AG04450 (cell line): Measurements from ENCODE around the gene DLX1. TPM values are rescaled to one million over a fixed set of nuclear protein-coding genes. Genes with fewer than 3 reads are reported as not detected.
"Not testable (repeated sequence)": the region's sequence is repeated elsewhere in the genome, so short reads cannot be mapped to it uniquely, and the experiment has no call there.

ENCODE experiments used
- CTCF ChIA-PET: fragments of 300-600, 350-600 bp; formaldehyde crosslinking; extraction: SDS; loops from one replicate; lab custom pipeline; 2022; ENCODE audit warnings: antibody characterized with exemption, inconsistent platforms; lab: Charles Lee
- POLR2A ChIA-PET: fragments of 350-600 bp; formaldehyde crosslinking; extraction: SDS; loops from one replicate; lab custom pipeline; 2021; ENCODE audit warnings: antibody characterized with exemption, inconsistent platforms; lab: Yijun Ruan, JAX
- DNase-seq: peaks from one replicate; pipeline ENCODE4 v3.0.0-alpha.2; 2011; ENCODE audit warnings: low read depth, low spot score
- H3K27ac ChIP-seq: one replicate; pipeline ENCODE4 v1.5.1; 2012; ENCODE audit warnings: low read depth, low read length, control low read depth
- H3K27me3 ChIP-seq: one replicate; pipeline ENCODE4 v1.6.0; 2012; ENCODE audit warnings: low read length; ENCODE audit not compliant: control insufficient read depth, insufficient read depth
- H3K4me3 ChIP-seq: 2 replicates; pipeline ENCODE4 v1.5.1; 2011; ENCODE audit warnings: mild to moderate bottlenecking, low read depth, low read length, control low read depth
- H3K9me3 ChIP-seq: 2 replicates; pipeline ENCODE4 v1.5.1; 2012; ENCODE audit warnings: low read length; ENCODE audit not compliant: control insufficient read depth, insufficient read depth
- polyA plus RNA-seq: library from polyadenylated mRNA; depleted of rRNA; stranded (reverse); fragments of >200 nt; gene quantifications from 2 replicates; pipeline ENCODE4 v1.2.3, GENCODE V29; 2011; rRNA removed
- TF ChIP-seq, protein P1 (sequence below): IDR thresholded peaks from 2 replicates; pipeline ENCODE4 v1.5.1; 2011; ENCODE audit warnings: low read depth, low read length, control low read depth, inconsistent platforms

The DLX1 gene
- polyA plus RNA-seq, 1 experiment: 2.2 TPM

GRCh38 chr2:172134270-172134669 is 49.0 kb downstream of the DLX1 start:
- Histone ChIP-seq H3K9me3 (no peaks in the 10 kb centered on the region), H3K4me3 (no peak overlapping the region), H3K27ac (no peak overlapping the region), H3K27me3 (peaks cover 6% of the 10 kb centered on the region)
- ChIA-PET CTCF (interaction anchor here (0.5 to 0.6 kb wide), 3 partner anchors 41 to 350 kb away, joined by 3 to 4 read pairs (median 3); no protein-coding TSS in a partner anchor), POLR2A (no interaction called here)
- no peak for DNase-seq
- TF ChIP-seq, protein P1, sequence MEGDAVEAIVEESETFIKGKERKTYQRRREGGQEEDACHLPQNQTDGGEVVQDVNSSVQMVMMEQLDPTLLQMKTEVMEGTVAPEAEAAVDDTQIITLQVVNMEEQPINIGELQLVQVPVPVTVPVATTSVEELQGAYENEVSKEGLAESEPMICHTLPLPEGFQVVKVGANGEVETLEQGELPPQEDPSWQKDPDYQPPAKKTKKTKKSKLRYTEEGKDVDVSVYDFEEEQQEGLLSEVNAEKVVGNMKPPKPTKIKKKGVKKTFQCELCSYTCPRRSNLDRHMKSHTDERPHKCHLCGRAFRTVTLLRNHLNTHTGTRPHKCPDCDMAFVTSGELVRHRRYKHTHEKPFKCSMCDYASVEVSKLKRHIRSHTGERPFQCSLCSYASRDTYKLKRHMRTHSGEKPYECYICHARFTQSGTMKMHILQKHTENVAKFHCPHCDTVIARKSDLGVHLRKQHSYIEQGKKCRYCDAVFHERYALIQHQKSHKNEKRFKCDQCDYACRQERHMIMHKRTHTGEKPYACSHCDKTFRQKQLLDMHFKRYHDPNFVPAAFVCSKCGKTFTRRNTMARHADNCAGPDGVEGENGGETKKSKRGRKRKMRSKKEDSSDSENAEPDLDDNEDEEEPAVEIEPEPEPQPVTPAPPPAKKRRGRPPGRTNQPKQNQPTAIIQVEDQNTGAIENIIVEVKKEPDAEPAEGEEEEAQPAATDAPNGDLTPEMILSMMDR: no peak

GRCh38 chr2:172135446-172135845 is 50.1 kb downstream of the DLX1 start:
- H3K4me3 ChIP-seq: no peak overlapping the region
- H3K9me3 ChIP-seq: no peaks in the 10 kb centered on the region
- H3K27ac ChIP-seq: no peak overlapping the region
- TF ChIP-seq, protein P1: no peak
- ChIA-PET POLR2A (no interaction called here), CTCF (interaction anchor here (0.9 to 5.7 kb wide), 2 partner anchors 7 to 37 kb away, joined by 3 to 34 read pairs; no protein-coding TSS in a partner anchor)
- H3K27me3 ChIP-seq: peaks cover 9% of the 10 kb centered on the region
- DNase-seq: no peak

GRCh38 chr2:172137109-172137508 is 51.8 kb downstream of the DLX1 start:
- ChIA-PET CTCF (interaction anchor here (0.6 to 5.7 kb wide), 4 partner anchors 9 to 326 kb away, joined by 3 to 34 read pairs (median 4); no protein-coding TSS in a partner anchor), POLR2A (no interaction called here)
- TF ChIP-seq, protein P1: no peak

DNA sequence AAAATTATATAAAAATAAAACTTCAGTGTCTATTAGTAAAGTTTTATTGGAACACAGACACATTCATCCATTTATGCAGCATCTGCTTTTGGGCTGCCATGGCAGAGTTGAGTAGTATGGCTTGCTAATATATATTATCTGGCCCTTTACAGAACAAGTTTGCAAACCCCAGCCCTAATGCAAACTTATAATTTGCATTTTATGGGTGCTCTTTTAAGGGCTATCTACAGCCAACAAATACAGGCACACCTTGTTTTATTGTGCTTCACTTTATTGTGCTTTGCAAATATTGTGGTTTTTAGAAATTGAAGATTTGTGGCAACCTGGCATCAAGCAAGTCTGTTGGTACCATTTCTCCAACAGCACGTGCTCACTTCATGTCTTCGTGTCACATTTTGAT is 52.6 kb downstream of the DLX1 start:
- TF ChIP-seq, protein P1: no peak
- ChIA-PET CTCF (interaction anchor here (0.7 to 5.7 kb wide), 2 partner anchors 10 to 150 kb away, joined by 3 to 34 read pairs; no protein-coding TSS in a partner anchor), POLR2A (no interaction called here)
- Histone ChIP-seq H3K27me3 (peaks cover 15% of the 10 kb centered on the region), H3K27ac (no peak overlapping the region), H3K4me3 (no peak overlapping the region), H3K9me3 (no peaks in the 10 kb centered on the region)
- no peak for DNase-seq

More at GRCh38 chr2:172137109-172137508, 51.8 kb downstream of the DLX1 start:
- no peak overlapping the region for H3K4me3 ChIP-seq
- no peak for DNase-seq
- no peak overlapping the region for H3K27ac ChIP-seq
- H3K9me3 ChIP-seq: no peaks in the 10 kb centered on the region
- H3K27me3 ChIP-seq: peaks cover 15% of the 10 kb centered on the region

GRCh38 chr2:172138727-172139126 is 53.4 kb downstream of the DLX1 start:
- H3K9me3 ChIP-seq, POLR2A ChIA-PET, H3K4me3 ChIP-seq, DNase-seq, H3K27ac ChIP-seq: not testable (repeated sequence)
- peaks cover 15% of the 10 kb centered on the region for H3K27me3 ChIP-seq
- CTCF ChIA-PET: interaction anchor here (0.6 to 5.7 kb wide), 3 partner anchors 11 to 343 kb away, joined by 3 to 34 read pairs (median 4); no protein-coding TSS in a partner anchor

Other genes starting within 250 kb of the DLX1 start
- gene SLC25A12, start 191.3 kb upstream of the DLX1 start, polyA plus RNA-seq: 23.8 and 27.3 TPM in 2 replicates
- 36.4 and 56.0 TPM in 2 replicates for gene HAT1, start 163.0 kb upstream of the DLX1 start, polyA plus RNA-seq
- gene METAP1D, start 85.6 kb upstream of the DLX1 start, polyA plus RNA-seq: 6.2 and 8.3 TPM in 2 replicates
- 0.10 and 0.24 TPM in 2 replicates for gene DLX2, start 17.4 kb downstream of the DLX1 start, polyA plus RNA-seq